DMS114 treated with DMSO at 0.1 percent for 48 hours (cell line): Measurements from ENCODE around the gene ZAP70.

Experiments
- DNase-seq: peaks from one replicate; lab custom pipeline; 2025; ENCODE audit not compliant: unreplicated experiment; lab: John Stamatoyannopoulos, UW

ZAP70 gene

DNA sequence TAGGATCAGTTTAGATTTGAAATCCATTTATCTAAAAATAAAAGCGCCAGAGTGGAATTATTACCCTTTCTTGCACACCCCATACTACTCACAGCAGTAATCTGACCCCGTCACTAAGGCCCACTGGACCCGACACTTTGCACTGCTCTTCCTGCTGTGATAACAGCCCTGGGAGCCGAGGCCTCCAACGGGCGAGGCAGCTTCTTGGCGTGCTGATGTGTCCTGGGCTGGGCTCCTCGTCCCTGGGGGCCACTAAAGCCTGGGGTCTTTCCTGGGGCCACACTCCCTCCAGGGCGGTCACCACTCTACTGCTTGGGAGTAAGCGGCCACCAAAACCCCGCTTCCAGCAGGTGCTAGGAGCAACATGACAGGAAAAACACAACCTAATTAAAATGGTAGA lies 61.7 kb downstream of the ZAP70 start:
- DNase-seq: no peak

DNA sequence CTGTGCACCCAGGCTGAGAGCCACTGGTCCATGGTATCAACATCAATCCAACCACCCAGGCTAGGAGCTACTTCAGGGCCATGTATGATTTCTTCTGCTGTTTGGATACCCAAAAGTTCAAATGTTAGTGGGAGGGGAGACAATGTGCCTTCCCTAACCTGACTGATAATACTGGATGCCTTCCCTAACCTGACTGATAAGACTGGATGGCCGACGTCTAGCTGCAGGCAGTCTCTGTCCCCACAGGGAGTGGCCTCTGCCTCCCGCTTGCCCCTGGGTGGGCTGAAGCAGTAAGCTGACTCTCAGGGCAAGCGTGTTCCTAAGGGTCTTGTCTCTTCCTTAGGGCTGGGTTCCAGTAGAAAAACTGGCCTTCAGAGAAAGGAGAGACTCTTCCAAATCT lies 65.8 kb downstream of the ZAP70 start:
- DNase-seq: no peak

DNA sequence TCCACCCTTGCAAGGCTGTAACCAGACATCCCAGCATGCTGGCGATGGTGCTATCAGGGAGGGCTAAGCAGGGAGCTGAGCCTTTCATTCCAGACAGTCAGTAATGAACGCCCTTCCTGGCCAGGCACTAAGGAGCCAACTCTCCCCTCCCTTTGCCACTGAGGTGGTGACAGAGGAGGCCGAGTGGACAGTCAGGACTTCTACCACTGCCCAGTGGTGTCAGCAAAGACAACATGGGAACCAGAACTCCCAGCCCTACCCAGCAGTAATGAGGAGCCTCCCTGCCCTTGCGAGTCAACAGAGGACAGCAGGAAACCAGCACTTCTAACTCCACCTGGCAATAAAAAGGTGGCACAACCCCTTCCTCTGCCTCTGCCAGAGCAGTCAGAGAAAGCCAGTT lies 68.6 kb downstream of the ZAP70 start:
- DNase-seq: no peak

DNA sequence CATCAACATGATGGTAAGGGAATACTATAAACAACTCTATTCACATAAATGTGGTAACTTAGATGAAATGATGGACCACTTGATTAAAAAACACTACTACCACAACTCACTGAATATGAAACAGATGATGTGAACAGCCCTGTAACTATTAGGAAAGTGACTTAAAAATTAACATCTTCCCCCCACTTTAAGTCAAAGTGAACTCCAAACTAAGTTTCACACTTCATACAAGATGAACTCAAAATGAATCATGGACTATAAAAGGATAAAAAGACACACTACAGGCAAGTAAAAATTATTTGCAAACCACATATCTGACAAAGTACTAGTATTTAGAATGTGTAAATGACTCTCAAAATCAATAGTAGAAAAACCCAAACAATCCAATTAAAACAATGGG lies 71.6 kb downstream of the ZAP70 start:
- no peak for DNase-seq

DNA sequence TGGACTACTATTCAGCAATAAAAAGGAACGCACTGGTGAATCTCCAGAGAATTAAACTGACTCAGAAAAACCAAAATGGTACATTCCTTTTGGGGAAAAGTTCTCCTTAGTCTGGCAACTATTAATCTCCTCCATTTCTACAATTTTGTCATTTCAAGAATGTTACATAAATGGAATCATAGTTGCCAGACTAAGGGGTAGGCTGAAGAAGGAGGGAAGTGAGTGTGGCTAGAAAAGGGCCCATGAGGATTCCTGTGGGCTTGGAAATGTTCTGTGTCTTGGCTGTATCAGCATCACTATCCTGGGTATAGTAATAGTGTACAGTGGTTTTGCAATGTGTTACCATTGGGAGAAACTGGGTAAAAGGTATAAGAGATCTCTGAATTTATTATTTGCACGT lies 72.4 kb downstream of the ZAP70 start:
- DNase-seq: no peak

DNA sequence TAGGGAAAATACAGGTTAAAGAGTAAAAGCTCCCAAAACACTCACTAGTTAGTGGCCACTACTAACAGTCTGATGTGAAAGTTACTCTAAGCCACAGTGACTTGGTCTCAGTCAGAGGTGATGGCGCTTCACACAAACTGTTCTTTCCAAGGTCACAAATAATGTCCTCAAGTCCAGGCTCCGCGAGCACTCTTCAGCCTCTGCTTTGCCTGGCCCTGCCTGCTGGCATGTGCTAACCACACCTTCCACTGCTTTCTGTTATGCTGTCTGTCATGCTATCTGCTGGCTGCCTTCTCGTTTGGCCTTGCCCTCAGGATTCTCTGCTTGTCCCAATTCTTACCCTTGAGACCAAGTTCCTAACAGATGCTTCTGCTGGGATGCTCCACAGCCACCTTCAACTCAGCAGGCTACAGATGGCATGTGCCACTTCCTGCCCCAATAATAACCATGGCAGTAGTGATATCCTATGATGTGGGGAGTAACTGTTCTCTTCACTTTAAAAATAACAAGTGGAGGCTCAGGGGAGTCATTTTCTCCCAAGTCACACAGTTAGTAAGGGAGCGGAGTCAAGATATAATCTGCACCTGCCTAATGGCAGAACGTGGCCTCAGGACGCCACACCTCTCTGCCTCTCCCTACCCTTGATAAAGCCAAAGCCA lies 75.7 kb downstream of the ZAP70 start:
- no peak for DNase-seq
